HG02588 (cell line): Measurements from ENCODE around the gene FAM222A.

Source experiments
- ATAC-seq: cut with Tn5 transposase; IDR thresholded peaks from one replicate; pipeline ENCODE4 v1.9.1; 2021; ENCODE audit warnings: mild to moderate bottlenecking, moderate library complexity; ENCODE audit not compliant: unreplicated experiment

Gene FAM222A

GRCh38 chr12:109770861-109771670, 57.4 kb downstream of the FAM222A start:
- no peak for ATAC-seq

- no peak for ATAC-seq
Measured at GRCh38 chr12:109771746-109772621, 58.4 kb downstream of the FAM222A start.

DNA sequence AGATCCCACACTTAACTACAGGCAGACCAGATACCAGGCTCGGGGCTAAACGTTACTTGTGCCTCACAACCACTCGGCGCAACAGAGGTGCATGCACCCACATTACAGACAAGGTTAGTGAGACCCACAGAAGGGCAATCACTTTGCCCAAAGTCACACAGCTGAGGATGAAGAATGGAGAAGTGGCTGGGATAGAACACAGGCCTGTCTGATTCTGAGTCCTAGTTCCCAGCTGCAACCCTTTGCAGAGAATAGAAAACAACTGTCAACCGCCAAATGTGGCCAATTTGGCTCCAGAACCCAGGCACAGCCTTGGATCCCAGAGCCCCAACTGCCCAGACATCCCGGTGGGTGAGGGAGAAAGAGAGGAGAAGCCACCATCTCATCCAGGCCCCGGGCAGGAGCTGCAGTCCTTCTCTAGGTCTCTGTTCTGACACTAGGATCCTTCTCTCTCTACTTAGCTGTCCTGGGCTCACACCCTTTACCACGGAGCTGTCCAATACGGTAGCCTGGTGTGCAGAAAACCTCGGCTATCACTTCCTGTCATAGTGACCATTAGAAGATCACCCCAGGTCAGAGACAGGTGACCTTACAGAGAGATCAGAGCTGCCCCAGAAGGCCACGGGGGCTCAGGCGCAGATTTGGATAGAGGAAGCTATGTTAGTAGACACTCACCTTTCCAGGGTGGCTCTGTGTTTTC, 59.1 kb downstream of the FAM222A start:
- no peak for ATAC-seq

- ATAC-seq: no peak
Measured at GRCh38 chr12:109773384-109774011, 59.9 kb downstream of the FAM222A start.

DNA sequence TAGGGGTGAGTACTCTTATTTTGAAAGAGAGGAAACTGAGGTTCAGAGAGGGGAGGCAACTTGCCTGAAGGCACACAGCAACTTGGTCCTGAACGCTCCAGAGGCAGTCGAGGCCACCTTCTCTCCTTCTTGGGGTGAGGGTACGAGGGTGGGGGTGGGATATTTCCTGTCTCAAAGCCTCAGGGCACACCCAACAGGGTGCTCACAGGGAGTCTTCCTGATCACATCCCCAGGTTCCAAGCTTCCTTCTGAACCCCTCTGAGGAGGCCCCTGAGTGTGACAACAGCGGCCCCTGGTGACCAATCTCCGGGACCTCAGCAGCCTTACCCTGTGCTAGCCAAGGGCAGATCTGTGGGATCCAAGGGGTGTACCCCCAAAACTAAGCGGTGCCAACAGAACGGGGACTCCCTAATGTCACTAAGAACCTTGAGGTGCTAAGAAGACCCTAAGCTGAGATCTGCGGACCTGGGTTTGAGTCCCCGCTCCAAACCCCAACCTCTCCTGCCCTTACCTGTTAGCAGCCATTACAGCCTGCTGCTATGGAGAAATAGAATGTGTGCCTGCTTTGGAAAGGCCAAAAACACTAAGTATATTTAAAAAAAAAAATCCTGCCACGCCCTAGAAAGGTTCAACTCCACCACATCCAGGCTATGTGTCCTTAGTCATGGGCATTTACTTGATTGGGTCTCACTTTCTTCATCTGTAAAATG, 61.7 kb downstream of the FAM222A start:
- no peak for ATAC-seq

DNA sequence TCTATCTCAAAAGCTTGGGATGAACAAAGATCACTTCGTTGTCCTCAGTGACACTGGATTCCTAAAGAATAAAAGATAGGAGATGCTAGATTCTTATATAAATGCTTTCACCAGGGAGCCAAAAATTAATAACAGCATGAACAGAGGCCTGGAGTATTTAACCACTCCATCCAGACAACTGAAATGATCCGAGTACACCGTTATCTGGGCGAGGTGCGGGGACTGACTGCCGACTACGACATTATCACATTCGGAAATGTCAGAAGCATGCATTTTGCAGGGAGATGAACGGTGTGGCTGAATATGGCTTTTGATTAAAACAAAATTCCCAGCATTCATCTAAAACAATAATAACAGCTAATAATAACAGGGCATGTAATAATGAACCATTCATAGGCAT, 63.0 kb downstream of the FAM222A start:
- ATAC-seq: no peak

GRCh38 chr12:109777544-109777943, 63.9 kb downstream of the FAM222A start:
- ATAC-seq: no peak

- no peak for ATAC-seq
Measured at GRCh38 chr12:109778684-109779083, 65.1 kb downstream of the FAM222A start.

DNA sequence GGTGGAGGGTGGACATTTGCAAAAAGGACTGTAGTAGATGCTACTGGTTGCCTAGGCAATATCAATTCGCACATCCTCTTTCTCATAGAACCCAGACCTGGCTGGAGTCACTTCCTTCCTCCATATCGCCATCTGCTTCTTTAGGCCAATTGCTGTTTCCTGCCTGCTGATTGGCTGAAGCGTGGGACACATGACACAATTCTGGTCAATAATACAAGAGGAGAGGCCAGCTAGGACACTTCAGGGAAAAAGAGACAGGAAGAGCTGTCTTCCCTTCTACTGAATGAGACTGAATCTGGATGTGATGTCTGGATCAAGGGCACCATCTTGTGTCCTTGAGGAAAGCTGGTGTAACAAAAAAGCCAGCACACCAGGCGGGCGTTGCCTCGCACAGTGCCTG, 65.8 kb downstream of the FAM222A start:
- ATAC-seq: no peak

DNA sequence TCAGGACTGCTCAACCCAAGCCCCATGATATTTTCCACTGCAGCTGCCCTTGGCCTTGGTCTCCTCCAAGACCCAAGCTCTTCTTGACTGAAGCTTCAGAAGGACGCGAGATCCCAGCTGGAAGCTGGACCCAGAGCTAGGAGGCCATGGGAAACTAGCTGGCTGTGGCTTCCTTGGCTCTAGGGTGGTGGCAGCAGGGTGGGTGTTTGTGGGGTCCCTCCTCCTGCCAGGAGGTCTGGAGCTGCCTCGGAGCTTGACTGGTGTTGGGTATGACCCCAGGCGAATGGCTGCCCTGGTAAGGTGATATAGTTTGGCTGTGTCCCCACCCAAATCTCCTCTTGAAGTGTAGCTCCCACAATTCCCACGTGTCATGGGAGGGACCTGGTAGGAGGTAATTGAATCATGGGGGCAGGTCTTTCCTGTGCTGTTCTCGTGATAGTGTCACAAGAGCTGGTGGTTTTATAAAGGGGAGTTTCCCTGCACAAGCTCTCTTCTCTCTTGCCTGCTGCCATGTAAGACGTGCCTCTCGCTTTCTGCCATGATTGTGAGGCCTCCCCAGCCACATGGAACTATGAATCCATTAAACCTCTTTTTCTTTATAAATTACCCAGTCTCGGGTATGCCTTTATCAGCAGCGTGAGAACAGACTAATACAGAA, 68.2 kb downstream of the FAM222A start:
- ATAC-seq: no peak

DNA sequence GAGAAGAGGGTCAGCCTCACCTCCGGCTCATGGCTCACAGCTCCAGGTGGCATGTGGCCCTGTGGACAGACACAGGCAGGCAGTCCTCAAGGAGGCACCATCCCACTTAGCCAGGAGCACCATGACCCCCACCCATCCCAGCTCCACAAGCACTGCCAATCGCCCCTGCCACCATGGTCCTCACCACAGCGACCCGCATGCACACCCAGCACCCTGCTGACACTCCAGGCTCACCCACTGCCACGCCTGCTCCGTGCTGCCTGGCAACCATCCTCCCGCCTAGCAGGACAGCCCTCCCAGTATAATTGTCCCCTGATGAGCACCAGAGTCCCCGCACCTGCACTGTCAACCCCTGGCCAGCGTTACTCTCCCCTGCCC, 68.7 kb downstream of the FAM222A start:
- no peak for ATAC-seq

DNA sequence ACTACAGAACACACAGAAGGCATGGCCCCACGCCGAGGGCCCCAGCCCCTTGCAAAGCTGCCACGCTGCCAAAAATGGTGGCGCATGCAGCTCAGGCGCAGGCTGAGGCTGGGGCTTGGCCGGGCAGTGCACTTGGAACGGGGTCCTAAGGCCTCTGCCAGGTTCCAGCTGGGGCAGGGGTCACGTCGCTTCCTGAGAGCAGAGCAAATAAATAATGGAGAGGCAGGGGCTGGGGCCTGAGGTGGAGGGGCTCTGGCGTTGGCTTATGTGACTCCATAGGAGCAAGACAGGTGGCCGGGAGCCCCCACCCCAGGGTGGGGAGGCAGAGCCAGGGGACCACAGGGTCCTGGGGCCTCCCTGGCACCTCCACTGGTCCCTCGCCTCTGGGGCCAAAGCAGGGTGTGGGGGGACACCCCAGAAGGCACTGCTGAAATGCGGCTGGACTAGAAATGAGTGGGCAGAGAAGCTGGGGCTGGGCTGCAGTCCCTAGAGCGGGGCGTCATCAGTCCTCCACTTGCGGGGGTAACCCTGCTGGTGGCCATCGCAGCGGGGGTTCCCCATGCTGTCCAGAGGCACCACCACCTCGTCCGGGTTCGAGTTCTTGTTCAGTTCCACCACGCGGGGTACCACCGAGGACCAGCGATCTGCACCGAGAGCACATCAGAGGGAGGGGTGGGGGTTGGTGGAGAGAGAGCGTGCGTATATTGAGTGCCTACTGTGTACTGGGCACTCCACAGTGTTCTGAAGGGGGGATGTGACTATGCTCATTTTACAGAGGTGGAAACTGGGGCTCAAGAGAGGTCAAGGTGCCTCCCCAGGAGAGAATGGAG, 69.7 kb downstream of the FAM222A start:
- ATAC-seq: no peak

GRCh38 chr12:109783965-109784244, 70.3 kb downstream of the FAM222A start:
- ATAC-seq: no peak

DNA sequence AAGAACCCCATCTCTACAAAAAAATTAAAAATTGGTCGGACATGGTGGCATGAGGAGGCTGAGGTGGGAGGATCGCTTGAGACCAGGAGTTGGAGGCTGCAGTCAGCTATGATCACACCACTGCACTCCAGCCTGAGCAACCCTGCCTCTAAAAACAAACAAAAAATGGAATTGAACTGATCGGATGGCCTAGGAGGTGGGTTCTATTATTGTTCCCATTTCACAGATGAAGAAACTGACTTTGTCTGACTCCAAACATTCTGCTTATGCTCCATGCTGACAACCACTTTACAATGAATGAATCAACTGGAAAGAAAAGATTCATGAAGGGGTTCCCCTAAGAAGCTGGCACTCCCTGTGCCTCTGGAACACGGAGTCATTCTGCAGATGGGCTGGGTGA, 72.2 kb downstream of the FAM222A start:
- no peak for ATAC-seq

- ATAC-seq: no peak
Measured at GRCh38 chr12:109786799-109787198, 73.2 kb downstream of the FAM222A start.

- ATAC-seq: no peak
Measured at GRCh38 chr12:109789526-109790048, 76.0 kb downstream of the FAM222A start.

GRCh38 chr12:109792992-109793391, 79.4 kb downstream of the FAM222A start:
- ATAC-seq: no peak

- no peak for ATAC-seq
Measured at GRCh38 chr12:109793411-109793810, 79.8 kb downstream of the FAM222A start.
